Activated T-cell treated with anti-CD3 and anti-CD28 coated beads for 4 hours (primary cell): ENCODE measurements around the gene EMID1.

Experiments
- DNase-seq: peaks from one replicate; pipeline ENCODE4 v3.0.0-alpha.2; 2020

The EMID1 gene

GRCh38 chr22:29260601-29261315 is 55.1 kb downstream of the EMID1 start:
- no peak for DNase-seq

GRCh38 chr22:29263791-29264276 is 58.1 kb downstream of the EMID1 start:
- no peak for DNase-seq

- DNase-seq, result no peak
Measured at GRCh38 chr22:29265305-29265704, 59.6 kb downstream of the EMID1 start.

GRCh38 chr22:29265929-29266328 is 60.2 kb downstream of the EMID1 start:
- no peak for DNase-seq

GRCh38 chr22:29266564-29267461 is 61.1 kb downstream of the EMID1 start:
- DNase-seq, result no peak

GRCh38 chr22:29267462-29267857 is 61.8 kb downstream of the EMID1 start:
- DNase-seq, result no peak

- DNase-seq, result peak; percentile 96
Measured at GRCh38 chr22:29267858-29268510, 62.3 kb downstream of the EMID1 start, which contains the start of the genes EWSR1 and RHBDD3. EWSR1 (plus strand) TSS chr22:29268268; CDS start chr22:29268337, 69 bp downstream. RHBDD3 (minus strand) TSS chr22:29267981; CDS start chr22:29265626, 2,355 bp downstream.

GRCh38 chr22:29268511-29269229 is 63.0 kb downstream of the EMID1 start:
- DNase-seq, result peak; percentile 24

- no peak for DNase-seq
Measured at GRCh38 chr22:29269230-29269604, 63.5 kb downstream of the EMID1 start.

- DNase-seq, result no peak
Measured at GRCh38 chr22:29269731-29270474, 64.2 kb downstream of the EMID1 start.

- DNase-seq, result no peak
Measured at GRCh38 chr22:29270475-29271271, 65.0 kb downstream of the EMID1 start.

- DNase-seq, result no peak
Measured at GRCh38 chr22:29272624-29273023, 66.9 kb downstream of the EMID1 start.

- DNase-seq, result no peak
Measured at GRCh38 chr22:29275167-29275566, 69.5 kb downstream of the EMID1 start.

GRCh38 chr22:29275819-29276565 is 70.3 kb downstream of the EMID1 start:
- DNase-seq, result no peak

- no peak for DNase-seq
Measured at GRCh38 chr22:29277927-29278326, 72.2 kb downstream of the EMID1 start.

GRCh38 chr22:29284196-29284595 is 78.5 kb downstream of the EMID1 start:
- no peak for DNase-seq

GRCh38 chr22:29288837-29289236 is 83.1 kb downstream of the EMID1 start:
- no peak for DNase-seq

- no peak for DNase-seq
Measured at GRCh38 chr22:29290061-29290460, 84.4 kb downstream of the EMID1 start.

GRCh38 chr22:29291215-29291614 is 85.5 kb downstream of the EMID1 start:
- no peak for DNase-seq

- DNase-seq, result no peak
Measured at GRCh38 chr22:29292379-29292778, 86.7 kb downstream of the EMID1 start.
